Measurements from ENCODE around the gene OSMR. TPM values are rescaled to one million over a fixed set of nuclear protein-coding genes. Genes with fewer than 3 reads are reported as not detected.

The OSMR gene
- total RNA-seq, 1 experiment from 2014 or later, result 1.6 TPM

GRCh38 chr5:38916802-38917201, 71.0 kb downstream of the OSMR start:
- no peak for TF ChIP-seq CTCF (conservative IDR thresholded peaks at IDR 0.05)
- H2AFZ ChIP-seq (ENCODE audit: low read length), result no peak overlapping the region
- Mint-ChIP-seq H3K36me3 (ENCODE audit: insufficient read depth in 1 of 3, low read depth in 3 of 3) (no peaks in the 10 kb centered on the region; a peak in 1 of 7 replicates), H3K4me3 (no peak overlapping the region), H3K4me1 (peaks cover 5 to 8% of the 10 kb centered on the region in 2 experiments), H3K27me3 (ENCODE audit: low read depth) (peaks cover 11% of the 10 kb centered on the region), H3K9me3 (peaks cover 0 to 2% of the 10 kb centered on the region in 2 experiments; a peak in 2 of 5 replicates), H3K27ac (no peak overlapping the region)
- H2AK5ac ChIP-seq (ENCODE audit: insufficient read length, low read length), result no peak overlapping the region
- H2BK5ac ChIP-seq (ENCODE audit: insufficient read length, low read length), result no peak overlapping the region
- no peaks in the 10 kb centered on the region for H3K4me1 ChIP-seq (ENCODE audit: insufficient read depth, low read length)
- H2BK15ac ChIP-seq (ENCODE audit: low read depth, low read length), result no peak overlapping the region
- WGBS (ENCODE audit: extremely low coverage, insufficient read length, low lambda C conversion rate), result no CpG with 5 or more reads among the region's 7 CpGs
- H3K23ac ChIP-seq (ENCODE audit: insufficient read length, low read depth, low read length), result no peak overlapping the region
- no peak overlapping the region for H4K8ac ChIP-seq (replicated peaks; ENCODE audit: insufficient read length, low read depth, low read length)
- no peak overlapping the region for H2BK20ac ChIP-seq (ENCODE audit: low read depth, low read length, poor library complexity, severe bottlenecking)
- H4K91ac ChIP-seq (ENCODE audit: insufficient read length, low read depth, low read length), result no peak overlapping the region
- H3K79me1 ChIP-seq (ENCODE audit: insufficient read depth, low read depth, low read length, poor library complexity, severe bottlenecking), result no peaks in the 10 kb centered on the region
- no peak overlapping the region for H3K4ac ChIP-seq (ENCODE audit: low read depth, low read length)
- no peak overlapping the region for H3K4me2 ChIP-seq (ENCODE audit: insufficient read depth, insufficient read length, low read length)
- no peaks in the 10 kb centered on the region for H4K20me1 ChIP-seq (ENCODE audit: control insufficient read depth, insufficient read depth, insufficient read length)
- no peak overlapping the region for H3K9ac ChIP-seq (ENCODE audit: extremely low read depth, insufficient read length, low read length)
- DNase-seq, result no peak
- H4K5ac ChIP-seq (ENCODE audit: insufficient read length, low read depth, low read length), result no peak overlapping the region
- H2BK12ac ChIP-seq (ENCODE audit: insufficient read length, low read depth, low read length), result no peak overlapping the region
- H3K79me2 ChIP-seq (ENCODE audit: insufficient read depth, low read length), result no peaks in the 10 kb centered on the region
- H3T11ph ChIP-seq (ENCODE audit: low read length), result no peak overlapping the region
- H3K18ac ChIP-seq (ENCODE audit: insufficient read length, low read depth, low read length), result no peak overlapping the region
- no peak overlapping the region for H3K56ac ChIP-seq (ENCODE audit: insufficient read length, low read depth, low read length)
- H3K23me2 ChIP-seq (ENCODE audit: insufficient read length, low read depth, low read length, poor library complexity, severe bottlenecking), result no peaks in the 10 kb centered on the region
- no peaks in the 10 kb centered on the region for H3K27me3 ChIP-seq (ENCODE audit: insufficient read depth, low read length)
- no peak overlapping the region for H3K14ac ChIP-seq (ENCODE audit: insufficient read depth, low read length)
- H2BK120ac ChIP-seq (ENCODE audit: low read depth, low read length, poor library complexity, severe bottlenecking), result no peak overlapping the region
- H3K9me3 ChIP-seq (ENCODE audit: control insufficient read depth, low read depth, low read length), result no peaks in the 10 kb centered on the region
- no peak overlapping the region for H3K27ac ChIP-seq (ENCODE audit: insufficient read length, low read depth, low read length)

Data from H9 (cell line).